PC-9 (cell line): Measurements from ENCODE around the gene SLIT1. TPM values are rescaled to one million over a fixed set of nuclear protein-coding genes. Genes with fewer than 3 reads are reported as not detected.

ENCODE experiments used
- BruUV-seq: library from RNA; stranded (reverse); fragments of 400-500 nt; replicated peaks from 2 replicates; lab custom pipeline; 2021; lab: Mats Ljungman, UMichigan
- CTCF ChIA-PET: fragments of 300-600 bp; sonication (Branson Sonifier 250); formaldehyde crosslinking; loops from one replicate; lab custom pipeline; 2022; ENCODE audit warnings: antibody characterized with exemption; lab: Charles Lee
- POLR2A ChIA-PET: fragments of 300-600 bp; sonication (Branson Sonifier 250); formaldehyde crosslinking; loops from one replicate; lab custom pipeline; 2022; ENCODE audit warnings: antibody characterized with exemption; ENCODE audit not compliant: unreplicated experiment; lab: Charles Lee
- DNase-seq, 2 experiments: peaks; one replicate each; pipeline versions ENCODE4 v3.0.0 to v3.0.0-alpha.2; 2015 to 2022; ENCODE audit warnings: mixed read lengths in 1 of 2
- H2AFZ ChIP-seq: fragments of 200-600 bp; sonication (generic); 2 replicates; pipeline ENCODE4 v1.8.1; 2017; ENCODE audit warnings: antibody characterized with exemption
- H3F3A ChIP-seq: fragments of 200-600 bp; sonication (generic); 2 replicates; pipeline ENCODE4 v1.8.1; 2017; ENCODE audit warnings: antibody characterized with exemption, mild to moderate bottlenecking, low read depth; ENCODE audit not compliant: insufficient read depth
- H3K27ac ChIP-seq: fragments of 200-600 bp; sonication (generic); 2 replicates; pipeline ENCODE4 v1.6.1; 2016; ENCODE audit warnings: mixed run types
- H3K27me3 ChIP-seq: fragments of 200-600 bp; sonication (generic); 2 replicates; pipeline ENCODE4 v1.6.1; 2016; ENCODE audit warnings: low read depth, mixed run types; ENCODE audit not compliant: insufficient read depth
- H3K36me3 ChIP-seq: fragments of 200-600 bp; sonication (generic); 2 replicates; pipeline ENCODE4 v1.6.1; 2016; ENCODE audit warnings: low read depth, mixed run types
- H3K4me1 ChIP-seq: fragments of 200-600 bp; sonication (generic); replicated peaks from 2 replicates; pipeline ENCODE4 v1.6.1; 2016; ENCODE audit warnings: mixed run types; ENCODE audit not compliant: insufficient read depth
- H3K4me2 ChIP-seq: fragments of 200-600 bp; sonication (generic); 2 replicates; pipeline ENCODE4 v1.6.1; 2017; ENCODE audit warnings: mixed run types
- H3K4me3 ChIP-seq: fragments of 200-600 bp; sonication (generic); 2 replicates; pipeline ENCODE4 v1.6.1; 2016; ENCODE audit warnings: mixed run types
- H3K79me2 ChIP-seq: fragments of 200-600 bp; sonication (generic); 2 replicates; pipeline ENCODE4 v1.6.1; 2017; ENCODE audit warnings: low read depth, mixed run types
- H3K9me2 ChIP-seq: fragments of 200-600 bp; sonication (generic); 2 replicates; pipeline ENCODE4 v1.8.1; 2017; ENCODE audit warnings: mild to moderate bottlenecking; ENCODE audit not compliant: insufficient read depth
- H3K9me3 ChIP-seq: fragments of 200-600 bp; sonication (generic); 2 replicates; pipeline ENCODE4 v1.8.1; 2016; ENCODE audit warnings: low read depth; ENCODE audit not compliant: insufficient read depth
- H4K20me1 ChIP-seq: fragments of 200-600 bp; sonication (generic); 2 replicates; pipeline ENCODE4 v1.8.1; 2017; ENCODE audit not compliant: insufficient read depth
- EZH2 ChIP-seq: fragments of 200-600 bp; sonication (generic); IDR thresholded peaks from 2 replicates; pipeline ENCODE4 v1.8.0; 2017; ENCODE audit warnings: antibody characterized with exemption, low read depth
- intact Hi-C: fragments of 100-400 bp; cut with micrococcal nuclease; formaldehyde crosslinking; loops from one replicate; pipeline ENCODE4 v1.10.0; 2022; ENCODE audit not compliant: unreplicated experiment
- total RNA-seq: library from RNA; stranded (reverse); gene quantifications from 2 replicates; pipeline ENCODE4 v1.2.3, GENCODE V29; 2021
- TF ChIP-seq, protein P1 (sequence below): fragments of 200-600 bp; sonication (generic); conservative IDR thresholded peaks from 2 replicates; pipeline ENCODE4 v1.6.1; 2017; ENCODE audit warnings: mixed run types, antibody characterized with exemption, mild to moderate bottlenecking, moderate library complexity

The SLIT1 gene
- total RNA-seq, 1 experiment from 2014 or later, result not detected

DNA sequence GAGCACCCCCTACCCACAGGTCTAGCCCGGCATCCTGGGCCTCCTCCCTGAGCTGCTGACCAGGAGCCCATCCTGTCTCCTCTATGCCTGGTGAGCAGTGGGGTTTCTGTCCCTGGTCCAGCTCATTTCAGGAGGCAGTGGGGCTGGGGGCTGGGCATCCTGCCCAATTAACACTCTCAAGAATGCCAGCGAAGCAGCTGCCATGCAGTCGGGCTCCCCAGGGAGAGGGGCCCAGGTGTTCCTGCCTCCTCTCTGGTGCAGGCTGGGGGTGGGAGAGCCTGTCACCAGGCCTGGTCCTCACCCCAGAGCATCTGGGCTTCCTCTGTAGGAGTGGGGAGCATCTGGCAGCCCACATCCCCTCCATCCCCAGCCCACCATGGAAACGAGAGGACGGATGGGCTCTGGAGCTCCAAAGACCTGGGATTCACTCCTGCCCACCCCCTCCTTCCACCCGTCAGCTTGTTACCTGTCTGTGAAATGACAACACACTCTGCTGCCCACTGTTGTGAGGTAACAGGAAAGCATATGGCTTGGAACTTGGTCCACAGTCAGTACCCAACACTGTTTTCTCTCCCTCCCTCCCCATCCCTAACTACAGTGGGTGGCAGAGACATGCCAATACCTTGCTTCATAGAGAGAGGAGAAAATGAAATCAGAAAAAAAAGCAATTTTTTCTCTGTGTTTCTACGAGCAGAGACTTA, 69.1 kb downstream of the SLIT1 start:
- Histone ChIP-seq H3K36me3 (no peaks in the 10 kb centered on the region), H2AFZ (no peak overlapping the region), H3K4me2 (no peak overlapping the region), H3K27me3 (peaks cover 40% of the 10 kb centered on the region), H3K9me2 (no peaks in the 10 kb centered on the region), H3K4me3 (no peak overlapping the region), H4K20me1 (no peaks in the 10 kb centered on the region), H3K27ac (no peak overlapping the region), H3K4me1 (no peaks in the 10 kb centered on the region), H3K79me2 (no peaks in the 10 kb centered on the region), H3F3A (no peaks in the 10 kb centered on the region), H3K9me3 (no peaks in the 10 kb centered on the region)
- TF ChIP-seq EZH2, result no peak
- TF ChIP-seq, protein P1, sequence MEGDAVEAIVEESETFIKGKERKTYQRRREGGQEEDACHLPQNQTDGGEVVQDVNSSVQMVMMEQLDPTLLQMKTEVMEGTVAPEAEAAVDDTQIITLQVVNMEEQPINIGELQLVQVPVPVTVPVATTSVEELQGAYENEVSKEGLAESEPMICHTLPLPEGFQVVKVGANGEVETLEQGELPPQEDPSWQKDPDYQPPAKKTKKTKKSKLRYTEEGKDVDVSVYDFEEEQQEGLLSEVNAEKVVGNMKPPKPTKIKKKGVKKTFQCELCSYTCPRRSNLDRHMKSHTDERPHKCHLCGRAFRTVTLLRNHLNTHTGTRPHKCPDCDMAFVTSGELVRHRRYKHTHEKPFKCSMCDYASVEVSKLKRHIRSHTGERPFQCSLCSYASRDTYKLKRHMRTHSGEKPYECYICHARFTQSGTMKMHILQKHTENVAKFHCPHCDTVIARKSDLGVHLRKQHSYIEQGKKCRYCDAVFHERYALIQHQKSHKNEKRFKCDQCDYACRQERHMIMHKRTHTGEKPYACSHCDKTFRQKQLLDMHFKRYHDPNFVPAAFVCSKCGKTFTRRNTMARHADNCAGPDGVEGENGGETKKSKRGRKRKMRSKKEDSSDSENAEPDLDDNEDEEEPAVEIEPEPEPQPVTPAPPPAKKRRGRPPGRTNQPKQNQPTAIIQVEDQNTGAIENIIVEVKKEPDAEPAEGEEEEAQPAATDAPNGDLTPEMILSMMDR, result no peak
- no peak for DNase-seq
- intact Hi-C loops, result loop anchor here (1.0 to 2.0 kb wide), 3 partner anchors 44 to 720 kb away; no protein-coding TSS in a partner anchor
- ChIA-PET POLR2A (no interaction called here), CTCF (no interaction called here)
- BruUV-seq, result no TSS peak

DNA sequence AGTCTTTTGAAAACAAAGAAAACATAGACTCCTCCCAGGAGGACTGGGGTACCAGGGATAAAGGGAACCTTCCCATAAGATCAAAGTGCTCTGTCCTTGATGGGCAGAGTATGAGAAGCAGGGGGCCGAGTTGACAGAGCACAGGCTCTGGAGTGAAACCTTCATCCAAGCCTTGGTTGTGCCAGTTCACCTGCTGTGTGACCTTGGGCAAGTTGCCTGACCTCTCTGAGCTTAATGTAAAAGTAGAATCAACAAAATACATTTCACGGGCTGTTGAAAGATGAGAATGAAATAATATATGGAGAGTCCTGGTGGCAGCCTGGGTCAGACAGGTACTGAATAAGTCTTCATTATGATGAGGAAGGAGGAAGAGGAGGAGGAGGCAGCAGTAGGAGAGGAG, 69.9 kb downstream of the SLIT1 start:
- POLR2A ChIA-PET, result no interaction called here
- no TSS peak for BruUV-seq

DNA sequence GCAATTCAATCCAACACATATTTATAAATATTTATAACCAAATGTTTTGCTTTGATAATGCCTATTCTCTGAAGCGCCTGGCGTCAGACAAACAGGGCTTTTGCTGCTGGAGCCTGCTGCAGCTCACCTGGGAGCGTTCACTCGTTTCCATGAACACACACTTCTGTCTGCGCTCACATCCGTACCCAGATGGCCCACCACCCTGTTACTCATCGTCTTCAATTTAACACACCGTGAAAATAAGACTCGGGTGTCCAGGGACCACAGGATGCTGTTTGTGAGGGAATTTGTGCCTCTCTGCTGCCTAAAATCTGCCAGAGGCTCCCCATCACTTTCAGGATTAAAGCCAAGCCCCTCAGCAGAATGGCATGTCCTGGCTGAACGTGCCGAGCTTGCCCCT, 74.1 kb downstream of the SLIT1 start:
- CTCF ChIA-PET, result no interaction called here
- Histone ChIP-seq H3K4me3 (no peak overlapping the region), H4K20me1 (no peaks in the 10 kb centered on the region), H3F3A (no peaks in the 10 kb centered on the region), H3K9me2 (no peaks in the 10 kb centered on the region), H3K79me2 (no peaks in the 10 kb centered on the region), H3K36me3 (no peaks in the 10 kb centered on the region), H2AFZ (no peak overlapping the region), H3K9me3 (no peaks in the 10 kb centered on the region), H3K27ac (no peak overlapping the region), H3K4me2 (no peak overlapping the region), H3K27me3 (peaks cover 51% of the 10 kb centered on the region), H3K4me1 (no peaks in the 10 kb centered on the region)
- intact Hi-C loops, result no loop called here
- POLR2A ChIA-PET, result no interaction called here
- BruUV-seq, result no TSS peak
- no peak for DNase-seq
- TF ChIP-seq, protein P1, result no peak
- TF ChIP-seq EZH2, result no peak

More for the DNA sequence above, 69.9 kb downstream of the SLIT1 start:
- CTCF ChIA-PET, result no interaction called here
- TF ChIP-seq, protein P1, result no peak
- no peak for TF ChIP-seq EZH2
- DNase-seq, result no peak
- no peaks in the 10 kb centered on the region for H3K9me2 ChIP-seq
- H3K4me1 ChIP-seq, result no peaks in the 10 kb centered on the region
- peaks cover 33% of the 10 kb centered on the region for H3K27me3 ChIP-seq
- no peaks in the 10 kb centered on the region for H3K79me2 ChIP-seq
- intact Hi-C loops, result loop anchor here (2.0 kb wide), 2 partner anchors 43 to 719 kb away; no protein-coding TSS in a partner anchor
- no peak overlapping the region for H3K27ac ChIP-seq
- no peaks in the 10 kb centered on the region for H3K9me3 ChIP-seq
- no peak overlapping the region for H2AFZ ChIP-seq
- H3K4me3 ChIP-seq, result no peak overlapping the region
- H3K36me3 ChIP-seq, result no peaks in the 10 kb centered on the region
- no peak overlapping the region for H3K4me2 ChIP-seq
- no peaks in the 10 kb centered on the region for H3F3A ChIP-seq
- H4K20me1 ChIP-seq, result no peaks in the 10 kb centered on the region
